H9 (cell line): ENCODE data around the gene MTMR12. TPM values are rescaled to one million over a fixed set of nuclear protein-coding genes. Genes with fewer than 3 reads are reported as not detected.

ENCODE experiments used
- DNase-seq: peaks from one replicate; pipeline ENCODE4 v3.0.0-alpha.2; 2017
- H2AFZ ChIP-seq: one replicate; pipeline ENCODE4 v1.6.1; 2013; ENCODE audit warnings: mild to moderate bottlenecking, low read length, control low read depth, moderate library complexity
- H2AK5ac ChIP-seq: 2 replicates; pipeline ENCODE4 v1.6.1; 2013; ENCODE audit warnings: low read length, control low read depth, mixed read lengths; ENCODE audit not compliant: insufficient read length
- H2BK120ac ChIP-seq: one replicate; pipeline ENCODE4 v1.6.1; 2013; ENCODE audit warnings: low read depth, mild to moderate bottlenecking, low read length, control low read depth, inconsistent platforms; ENCODE audit not compliant: poor library complexity, severe bottlenecking
- H2BK12ac ChIP-seq: 2 replicates; pipeline ENCODE4 v1.6.1; 2013; ENCODE audit warnings: low read length, control low read depth, mixed read lengths, low read depth; ENCODE audit not compliant: insufficient read length
- H2BK15ac ChIP-seq: 2 replicates; pipeline ENCODE4 v1.6.1; 2013; ENCODE audit warnings: low read depth, low read length, control low read depth
- H2BK20ac ChIP-seq: one replicate; pipeline ENCODE4 v1.6.1; 2013; ENCODE audit warnings: low read depth, mild to moderate bottlenecking, low read length, control low read depth, inconsistent platforms; ENCODE audit not compliant: poor library complexity, severe bottlenecking
- H2BK5ac ChIP-seq: 2 replicates; pipeline ENCODE4 v1.6.1; 2013; ENCODE audit warnings: low read length, control low read depth, mixed read lengths; ENCODE audit not compliant: insufficient read length
- H3K14ac ChIP-seq: 2 replicates; pipeline ENCODE4 v1.6.1; 2013; ENCODE audit warnings: low read length, control low read depth; ENCODE audit not compliant: insufficient read depth
- H3K18ac ChIP-seq: 2 replicates; pipeline ENCODE4 v1.6.1; 2013; ENCODE audit warnings: low read depth, mild to moderate bottlenecking, mixed read lengths, low read length, control low read depth; ENCODE audit not compliant: insufficient read length
- H3K23ac ChIP-seq: 2 replicates; pipeline ENCODE4 v1.6.1; 2013; ENCODE audit warnings: low read length, control low read depth, mixed read lengths, low read depth; ENCODE audit not compliant: insufficient read length
- H3K23me2 ChIP-seq: 2 replicates; pipeline ENCODE4 v1.6.1; 2013; ENCODE audit warnings: low read depth, mild to moderate bottlenecking, mixed read lengths, low read length, control low read depth; ENCODE audit not compliant: insufficient read length, poor library complexity, severe bottlenecking
- H3K27ac ChIP-seq: 2 replicates; pipeline ENCODE4 v1.5.1; 2013; ENCODE audit warnings: low read length, control low read depth, mixed read lengths, low read depth; ENCODE audit not compliant: insufficient read length
- H3K27me3 ChIP-seq: 2 replicates; pipeline ENCODE4 v1.6.1; 2013; ENCODE audit warnings: low read length, control low read depth, inconsistent platforms; ENCODE audit not compliant: insufficient read depth
- H3K4ac ChIP-seq: 2 replicates; pipeline ENCODE4 v1.6.1; 2013; ENCODE audit warnings: low read depth, mild to moderate bottlenecking, control low read depth, inconsistent platforms, low read length, moderate library complexity
- H3K4me1 ChIP-seq: 2 replicates; pipeline ENCODE4 v1.6.1; 2013; ENCODE audit warnings: low read length, control low read depth, inconsistent platforms; ENCODE audit not compliant: insufficient read depth
- H3K4me2 ChIP-seq: 2 replicates; pipeline ENCODE4 v1.6.1; 2013; ENCODE audit warnings: low read length, control low read depth, mixed read lengths; ENCODE audit not compliant: insufficient read length, insufficient read depth
- H3K56ac ChIP-seq: 2 replicates; pipeline ENCODE4 v1.6.1; 2013; ENCODE audit warnings: low read depth, mild to moderate bottlenecking, mixed read lengths, low read length, control low read depth; ENCODE audit not compliant: insufficient read length
- H3K79me1 ChIP-seq: 2 replicates; pipeline ENCODE4 v1.6.1; 2013; ENCODE audit warnings: low read depth, mild to moderate bottlenecking, moderate library complexity, low read length, control low read depth, inconsistent platforms; ENCODE audit not compliant: insufficient read depth, poor library complexity, severe bottlenecking
- H3K79me2 ChIP-seq: 2 replicates; pipeline ENCODE4 v1.6.1; 2013; ENCODE audit warnings: low read length, control low read depth, inconsistent platforms; ENCODE audit not compliant: insufficient read depth
- H3K9ac ChIP-seq: 2 replicates; pipeline ENCODE4 v1.6.1; 2013; ENCODE audit warnings: low read length, control low read depth, mixed read lengths; ENCODE audit not compliant: insufficient read length; ENCODE audit errors: extremely low read depth
- H3K9me3 ChIP-seq: one replicate; pipeline ENCODE4 v1.6.1; 2013; ENCODE audit warnings: low read depth, low read length, inconsistent platforms; ENCODE audit not compliant: control insufficient read depth
- H3T11ph ChIP-seq: one replicate; pipeline ENCODE4 v1.6.1; 2013; ENCODE audit warnings: mild to moderate bottlenecking, low read length, control low read depth, inconsistent platforms
- H4K20me1 ChIP-seq: one replicate; pipeline ENCODE4 v1.6.1; 2013; ENCODE audit not compliant: control insufficient read depth, insufficient read length, insufficient read depth
- H4K5ac ChIP-seq: 2 replicates; pipeline ENCODE4 v1.6.1; 2013; ENCODE audit warnings: low read depth, mild to moderate bottlenecking, mixed read lengths, low read length, control low read depth; ENCODE audit not compliant: insufficient read length
- H4K8ac ChIP-seq: replicated peaks from 2 replicates; pipeline ENCODE4 v1.6.1; 2013; ENCODE audit warnings: low read length, control low read depth, mixed read lengths, low read depth; ENCODE audit not compliant: insufficient read length
- H4K91ac ChIP-seq: 2 replicates; pipeline ENCODE4 v1.6.1; 2013; ENCODE audit warnings: low read depth, mild to moderate bottlenecking, moderate library complexity, mixed read lengths, low read length, control low read depth; ENCODE audit not compliant: insufficient read length
- H3K27ac Mint-ChIP-seq, 3 experiments: 2 replicates in 2 of 3; 3 replicates in 1 of 3; pipeline ENCODE4 v1.8.0; 2020 to 2021; ENCODE audit warnings: mixed read lengths in 3 of 3, mild to moderate bottlenecking in 1 of 3, moderate library complexity in 1 of 3
- H3K27me3 Mint-ChIP-seq: 2 replicates; pipeline ENCODE4 v1.8.0; 2021; ENCODE audit warnings: low read depth, mild to moderate bottlenecking, moderate library complexity, mixed read lengths
- H3K36me3 Mint-ChIP-seq, 3 experiments: 2 replicates in 2 of 3; 3 replicates in 1 of 3; pipeline ENCODE4 v1.8.0; 2020 to 2021; ENCODE audit warnings: low read depth in 3 of 3, mixed read lengths in 3 of 3; ENCODE audit not compliant: insufficient read depth in 1 of 3
- H3K4me1 Mint-ChIP-seq, 2 experiments: 2 replicates each; pipeline ENCODE4 v1.8.0; 2020; ENCODE audit warnings: mixed read lengths in 2 of 2
- H3K4me3 Mint-ChIP-seq, 2 experiments: 2 replicates in 1 of 2; 3 replicates in 1 of 2; pipeline ENCODE4 v1.8.0; 2020 to 2021; ENCODE audit warnings: mild to moderate bottlenecking in 2 of 2, mixed read lengths in 2 of 2, moderate library complexity in 1 of 2
- H3K9me3 Mint-ChIP-seq, 2 experiments: 2 replicates in 1 of 2; 3 replicates in 1 of 2; pipeline ENCODE4 v1.8.0; 2020; ENCODE audit warnings: mild to moderate bottlenecking in 2 of 2, mixed read lengths in 2 of 2, moderate library complexity in 1 of 2
- CTCF ChIP-seq: fragments of 200-600 bp; sonication (generic); conservative IDR thresholded peaks from 3 replicates; pipeline ENCODE4 v1.8.0; 2021; ENCODE audit warnings: antibody characterized with exemption, mild to moderate bottlenecking
- WGBS: extraction: QIAGEN DNeasy Blood & Tissue Kit; methylation state at CpG from one replicate; pipeline ENCODE4 v1.1.7; 2013; ENCODE audit warnings: missing lambda C conversion rate, low lambda C conversion rate, mixed read lengths; ENCODE audit not compliant: insufficient read length; ENCODE audit errors: extremely low coverage; 5-methylcytosine and 5-hydroxymethylcytosine counted together
- total RNA-seq: library from RNA; stranded (reverse); gene quantifications from 2 replicates; pipeline ENCODE4 v1.2.1, GENCODE V29; 2021

MTMR12 gene
- total RNA-seq, 1 experiment from 2014 or later, result 39.3 TPM

- no CpG with 5 or more reads among the region's 10 CpGs for WGBS
- H3K14ac ChIP-seq, result no peak overlapping the region
- no peaks in the 10 kb centered on the region for H3K79me2 ChIP-seq
- H3K23me2 ChIP-seq, result no peaks in the 10 kb centered on the region
- no peak overlapping the region for H3K23ac ChIP-seq
- no peaks in the 10 kb centered on the region for H3K27me3 ChIP-seq
- Mint-ChIP-seq H3K27ac (peak overlapping the region in 2 of 3 experiments; percentile 67 to 95; a peak in 3 of 7 replicates), H3K36me3 (no peaks in the 10 kb centered on the region; a peak in 1 of 7 replicates), H3K27me3 (no peaks in the 10 kb centered on the region), H3K4me3 (no peak overlapping the region), H3K4me1 (peaks cover 0 to 7% of the 10 kb centered on the region in 2 experiments; a peak in 1 of 4 replicates), H3K9me3 (peaks cover 5 to 6% of the 10 kb centered on the region in 2 experiments; a peak in 3 of 5 replicates)
- peak; percentile 79 for TF ChIP-seq CTCF
- H4K5ac ChIP-seq, result no peak overlapping the region
- H4K20me1 ChIP-seq, result no peaks in the 10 kb centered on the region
- no peak overlapping the region for H2BK120ac ChIP-seq
- no peak overlapping the region for H2BK20ac ChIP-seq
- DNase-seq, result peak; percentile 86
- H3K79me1 ChIP-seq, result no peaks in the 10 kb centered on the region
- no peak overlapping the region for H3K18ac ChIP-seq
- H3T11ph ChIP-seq, result no peak overlapping the region
- no peak overlapping the region for H3K56ac ChIP-seq
- no peak overlapping the region for H2BK5ac ChIP-seq
- no peaks in the 10 kb centered on the region for H3K9me3 ChIP-seq
- no peak overlapping the region for H3K4me2 ChIP-seq
- H3K4ac ChIP-seq, result no peak overlapping the region
- H3K4me1 ChIP-seq, result no peaks in the 10 kb centered on the region
- H2BK12ac ChIP-seq, result no peak overlapping the region
- no peak overlapping the region for H3K9ac ChIP-seq
- no peak overlapping the region for H2BK15ac ChIP-seq
- H2AFZ ChIP-seq, result peak overlapping the region; percentile 79
- H4K8ac ChIP-seq, result no peak overlapping the region
- H3K27ac ChIP-seq, result no peak overlapping the region
- no peak overlapping the region for H2AK5ac ChIP-seq
- no peak overlapping the region for H4K91ac ChIP-seq
These were observed 16.7 kb upstream of the MTMR12 start for GRCh38 chr5:32329395-32329834.
